HL-60 (cell line): ENCODE data around the gene ADGRG6.

Source experiments
- DNase-seq, 2 experiments: peaks; one replicate each; pipeline ENCODE4 v3.0.0-alpha.2; 2010 to 2020; ENCODE audit warnings: low read depth in 1 of 2, low spot score in 1 of 2
- H3K27ac ChIP-seq: fragments of 250-450 bp; sonication (Bioruptor Pico); replicated peaks from 2 replicates; pipeline ENCODE4 v1.5.1; 2020; ENCODE audit warnings: mild to moderate bottlenecking, moderate library complexity
- H3K27me3 ChIP-seq: fragments of 250-450 bp; sonication (Bioruptor Pico); 2 replicates; pipeline ENCODE4 v1.5.1; 2021; ENCODE audit warnings: mild to moderate bottlenecking, moderate library complexity; ENCODE audit not compliant: insufficient read depth, poor library complexity, severe bottlenecking
- H3K4me3 ChIP-seq: replicated peaks from 2 replicates; pipeline ENCODE4 v1.5.1; 2011; ENCODE audit warnings: mild to moderate bottlenecking, control low read depth, low read length; ENCODE audit not compliant: insufficient read depth
- CTCF ChIP-seq: IDR thresholded peaks from one replicate; pipeline ENCODE4 v1.5.1; 2011; ENCODE audit warnings: low read length, control low read depth, inconsistent platforms; ENCODE audit not compliant: insufficient read depth
- GABPA ChIP-seq: IDR thresholded peaks from 2 replicates; pipeline ENCODE4 v1.6.1; 2012; ENCODE audit warnings: low read depth
- POLR2AphosphoS5 ChIP-seq: IDR thresholded peaks from 2 replicates; pipeline ENCODE4 v1.6.1; 2012; ENCODE audit warnings: low read depth
- SPI1 ChIP-seq: IDR thresholded peaks from 2 replicates; pipeline ENCODE4 v1.6.1; 2012; ENCODE audit warnings: low read depth, mild to moderate bottlenecking, borderline replicate concordance
- TF ChIP-seq, protein P1 (sequence below): IDR thresholded peaks from 2 replicates; pipeline ENCODE4 v1.6.1; 2012; ENCODE audit warnings: low read depth; ENCODE audit not compliant: insufficient replicate concordance

The ADGRG6 gene

GRCh38 chr6:142369266-142369665, 67.5 kb downstream of the ADGRG6 start:
- H3K27me3 ChIP-seq: no peaks in the 10 kb centered on the region
- H3K4me3 ChIP-seq: no peak overlapping the region
- no peak overlapping the region for H3K27ac ChIP-seq
- TF ChIP-seq SPI1: no peak
- TF ChIP-seq, protein P1, sequence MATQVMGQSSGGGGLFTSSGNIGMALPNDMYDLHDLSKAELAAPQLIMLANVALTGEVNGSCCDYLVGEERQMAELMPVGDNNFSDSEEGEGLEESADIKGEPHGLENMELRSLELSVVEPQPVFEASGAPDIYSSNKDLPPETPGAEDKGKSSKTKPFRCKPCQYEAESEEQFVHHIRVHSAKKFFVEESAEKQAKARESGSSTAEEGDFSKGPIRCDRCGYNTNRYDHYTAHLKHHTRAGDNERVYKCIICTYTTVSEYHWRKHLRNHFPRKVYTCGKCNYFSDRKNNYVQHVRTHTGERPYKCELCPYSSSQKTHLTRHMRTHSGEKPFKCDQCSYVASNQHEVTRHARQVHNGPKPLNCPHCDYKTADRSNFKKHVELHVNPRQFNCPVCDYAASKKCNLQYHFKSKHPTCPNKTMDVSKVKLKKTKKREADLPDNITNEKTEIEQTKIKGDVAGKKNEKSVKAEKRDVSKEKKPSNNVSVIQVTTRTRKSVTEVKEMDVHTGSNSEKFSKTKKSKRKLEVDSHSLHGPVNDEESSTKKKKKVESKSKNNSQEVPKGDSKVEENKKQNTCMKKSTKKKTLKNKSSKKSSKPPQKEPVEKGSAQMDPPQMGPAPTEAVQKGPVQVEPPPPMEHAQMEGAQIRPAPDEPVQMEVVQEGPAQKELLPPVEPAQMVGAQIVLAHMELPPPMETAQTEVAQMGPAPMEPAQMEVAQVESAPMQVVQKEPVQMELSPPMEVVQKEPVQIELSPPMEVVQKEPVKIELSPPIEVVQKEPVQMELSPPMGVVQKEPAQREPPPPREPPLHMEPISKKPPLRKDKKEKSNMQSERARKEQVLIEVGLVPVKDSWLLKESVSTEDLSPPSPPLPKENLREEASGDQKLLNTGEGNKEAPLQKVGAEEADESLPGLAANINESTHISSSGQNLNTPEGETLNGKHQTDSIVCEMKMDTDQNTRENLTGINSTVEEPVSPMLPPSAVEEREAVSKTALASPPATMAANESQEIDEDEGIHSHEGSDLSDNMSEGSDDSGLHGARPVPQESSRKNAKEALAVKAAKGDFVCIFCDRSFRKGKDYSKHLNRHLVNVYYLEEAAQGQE: no peak
- TF ChIP-seq CTCF: no peak
- TF ChIP-seq GABPA: no peak
- TF ChIP-seq POLR2AphosphoS5: no peak
- no peak for DNase-seq

- H3K27me3 ChIP-seq: no peaks in the 10 kb centered on the region
- DNase-seq: no peak
- H3K4me3 ChIP-seq: no peak overlapping the region
- TF ChIP-seq CTCF (no peak), SPI1 (no peak), GABPA (no peak), POLR2AphosphoS5 (no peak)
- TF ChIP-seq, protein P1: no peak
- H3K27ac ChIP-seq: no peak overlapping the region
These were observed 70.5 kb downstream of the ADGRG6 start for GRCh38 chr6:142372348-142372747.

GRCh38 chr6:142373268-142374090, 71.7 kb downstream of the ADGRG6 start:
- no peak for TF ChIP-seq CTCF
- TF ChIP-seq GABPA: no peak
- no peak for TF ChIP-seq POLR2AphosphoS5
- TF ChIP-seq, protein P1: no peak
- TF ChIP-seq SPI1: no peak
- Histone ChIP-seq H3K27ac (no peak overlapping the region), H3K27me3 (no peaks in the 10 kb centered on the region), H3K4me3 (no peak overlapping the region)
- no peak for DNase-seq
